Gastroesophageal sphincter (tissue), 4 donors: ENCODE measurements around the gene GABBR1. TPM values are rescaled to one million over a fixed set of nuclear protein-coding genes. Genes with fewer than 3 reads are reported as not detected.

Experiments
- ATAC-seq: fragments of 150-250 bp; one replicate; pipeline ENCODE4 v1.9.1; 2016; ENCODE audit warnings: mild to moderate bottlenecking, moderate library complexity
- H3K27ac ChIP-seq, 4 donors: fragments of 200-600 bp; sonication (generic) in 3 of 4; 1 replicate in 3 of 4; 2 replicates in 1 of 4; pipeline ENCODE4 v1.5.1; 2016 to 2019
- H3K27me3 ChIP-seq: fragments of 200-600 bp; sonication (generic); one replicate; pipeline ENCODE4 v1.5.1; 2019
- H3K36me3 ChIP-seq, 2 donors: fragments of 200-600 bp; sonication (generic); one replicate each; pipeline ENCODE4 v1.5.1; 2019; ENCODE audit warnings: control low read depth in 1 of 2
- H3K4me1 ChIP-seq, 3 donors: fragments of 200-600 bp; sonication (generic); 1 replicate in 2 of 3; 2 replicates in 1 of 3; pipeline ENCODE4 v1.5.1; 2016 to 2019; ENCODE audit warnings: control low read depth in 2 of 3
- H3K4me3 ChIP-seq, 2 donors: fragments of 200-600 bp; sonication (generic); one replicate each; pipeline ENCODE4 v1.5.1; 2019; ENCODE audit warnings: mild to moderate bottlenecking in 1 of 2, moderate library complexity in 1 of 2
- H3K9me3 ChIP-seq, 3 donors: fragments of 200-600 bp; sonication (generic); one replicate each; pipeline ENCODE4 v1.5.1; 2017 to 2019; ENCODE audit warnings: control low read depth in 2 of 3
- CTCF ChIP-seq, 4 experiments: fragments of 200-600 bp in 2 of 4; fragments of 450-650 bp in 2 of 4; sonication (generic) in 1 of 4; IDR thresholded peaks; one replicate each; pipeline ENCODE4 v1.5.1; 2017 to 2019; ENCODE audit warnings: antibody characterized with exemption in 4 of 4, mild to moderate bottlenecking in 2 of 4, moderate library complexity in 2 of 4
- EP300 ChIP-seq: sonication (generic); formaldehyde crosslinking; IDR thresholded peaks from one replicate; pipeline ENCODE4 v1.6.1; 2017; ENCODE audit warnings: antibody characterized with exemption, mild to moderate bottlenecking
- POLR2A ChIP-seq, 2 donors: fragments of 450-650 bp; IDR thresholded peaks; one replicate each; pipeline ENCODE4 v1.6.1; 2017; ENCODE audit warnings: antibody characterized with exemption in 2 of 2, mild to moderate bottlenecking in 2 of 2, moderate library complexity in 1 of 2
- POLR2AphosphoS5 ChIP-seq: sonication (generic); formaldehyde crosslinking; IDR thresholded peaks from one replicate; pipeline ENCODE4 v1.6.1; 2017; ENCODE audit warnings: antibody characterized with exemption
- WGBS, 2 donors: methylation state at CpG; one replicate each; pipeline ENCODE4 v1.1.5; 2018; ENCODE audit warnings: low coverage in 1 of 2; 5-methylcytosine and 5-hydroxymethylcytosine counted together
- total RNA-seq, 4 donors: library from RNA; depleted of rRNA; stranded (reverse); fragments of >200 nt; gene quantifications; one replicate each; pipeline ENCODE4 v1.1.0, GENCODE V29; 2016

GABBR1 gene
- total RNA-seq, 4 donors from 2014 or later = 17.8 to 90.1 (median 44.8) TPM

- no peaks in the 10 kb centered on the region for H3K4me1 ChIP-seq
- H3K27ac ChIP-seq = no peak overlapping the region
- H3K9me3 ChIP-seq = no peaks in the 10 kb centered on the region
- TF ChIP-seq CTCF (IDR thresholded peaks at IDR 0.05) (no peak), EP300 (no peak), POLR2A (IDR thresholded peaks at IDR 0.05) (no peak), POLR2AphosphoS5 (no peak)
- no peaks in the 10 kb centered on the region for H3K27me3 ChIP-seq
- no CpG with 5 or more reads among the region's 3 CpGs for WGBS, 2 donors
- no peaks in the 10 kb centered on the region for H3K36me3 ChIP-seq
- ATAC-seq = no peak
- H3K4me3 ChIP-seq = no peak overlapping the region
Measured at GRCh38 chr6:29531668-29532067, 101.3 kb downstream of the GABBR1 start.

- no CpG with 5 or more reads among the region's 2 CpGs for WGBS, 2 donors
- H3K36me3 ChIP-seq = no peaks in the 10 kb centered on the region
- ATAC-seq = no peak
Measured at GRCh38 chr6:29530671-29531310, 102.2 kb downstream of the GABBR1 start.

GRCh38 chr6:29529956-29530355 is 103.0 kb downstream of the GABBR1 start:
- no peaks in the 10 kb centered on the region for H3K36me3 ChIP-seq
- no peak overlapping the region for H3K4me3 ChIP-seq
- WGBS, 2 donors = no CpG with 5 or more reads among the region's 3 CpGs
- H3K27ac ChIP-seq = no peak overlapping the region
- H3K27me3 ChIP-seq = no peaks in the 10 kb centered on the region
- H3K9me3 ChIP-seq = no peaks in the 10 kb centered on the region
- no peak for ATAC-seq
- TF ChIP-seq CTCF (IDR thresholded peaks at IDR 0.05) (no peak), EP300 (no peak), POLR2A (IDR thresholded peaks at IDR 0.05) (no peak), POLR2AphosphoS5 (no peak)
- H3K4me1 ChIP-seq = no peaks in the 10 kb centered on the region

More at GRCh38 chr6:29530671-29531310, 102.2 kb downstream of the GABBR1 start:
- Histone ChIP-seq H3K4me1 (no peaks in the 10 kb centered on the region), H3K9me3 (no peaks in the 10 kb centered on the region), H3K27ac (no peak overlapping the region), H3K27me3 (no peaks in the 10 kb centered on the region), H3K4me3 (no peak overlapping the region)
- TF ChIP-seq EP300 (no peak), POLR2AphosphoS5 (no peak), POLR2A (IDR thresholded peaks at IDR 0.05) (no peak), CTCF (IDR thresholded peaks at IDR 0.05) (no peak)

GRCh38 chr6:29528988-29529560 is 103.9 kb downstream of the GABBR1 start:
- Histone ChIP-seq H3K4me1 (no peaks in the 10 kb centered on the region), H3K27me3 (no peaks in the 10 kb centered on the region), H3K27ac (no peak overlapping the region), H3K4me3 (no peak overlapping the region), H3K36me3 (no peaks in the 10 kb centered on the region), H3K9me3 (no peaks in the 10 kb centered on the region)
- TF ChIP-seq CTCF (IDR thresholded peaks at IDR 0.05) (no peak), POLR2A (IDR thresholded peaks at IDR 0.05) (no peak), EP300 (no peak), POLR2AphosphoS5 (no peak)
- ATAC-seq = no peak
- 100% methylated on average over 1 of the region's 2 CpGs; no CpG with 5 or more reads in 1 of the 2 donors for WGBS, 2 donors

GRCh38 chr6:29528300-29528931 is 104.6 kb downstream of the GABBR1 start:
- H3K9me3 ChIP-seq = no peaks in the 10 kb centered on the region
- no peak for TF ChIP-seq POLR2AphosphoS5
- no peak for TF ChIP-seq POLR2A (IDR thresholded peaks at IDR 0.05)
- no peak for TF ChIP-seq CTCF (IDR thresholded peaks at IDR 0.05)
- no peak for TF ChIP-seq EP300
- no peak for ATAC-seq
- WGBS, 2 donors = no CpG with 5 or more reads among the region's 5 CpGs
- H3K36me3 ChIP-seq = no peaks in the 10 kb centered on the region
- no peak overlapping the region for H3K4me3 ChIP-seq
- no peaks in the 10 kb centered on the region for H3K4me1 ChIP-seq
- no peak overlapping the region for H3K27ac ChIP-seq
- H3K27me3 ChIP-seq = no peaks in the 10 kb centered on the region
